ENCODE results near the gene FMO2.

The FMO2 gene

DNA sequence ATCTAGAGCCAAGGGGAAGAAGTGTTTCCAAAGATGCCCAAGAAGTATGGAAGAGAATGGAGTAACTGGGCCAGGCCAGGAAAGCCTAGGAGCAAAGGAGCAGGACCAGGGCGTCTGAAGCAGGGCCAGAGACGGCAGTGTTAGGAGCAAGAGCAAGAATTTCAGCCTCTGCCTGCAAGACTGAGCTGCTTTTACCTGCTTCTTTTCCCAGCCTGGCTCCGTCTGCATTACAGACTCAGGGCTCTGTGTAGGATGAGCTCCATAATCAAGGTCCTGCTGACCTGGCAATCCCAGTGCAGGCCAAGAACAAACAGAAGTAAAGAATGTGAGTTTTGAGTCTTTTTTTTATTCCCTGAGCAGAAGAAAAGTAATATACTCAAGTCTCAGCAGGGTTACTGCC lies 73.3 kb downstream of the FMO2 start:
- no peak for DNase-seq (ENCODE audit: low spot score)

DNA sequence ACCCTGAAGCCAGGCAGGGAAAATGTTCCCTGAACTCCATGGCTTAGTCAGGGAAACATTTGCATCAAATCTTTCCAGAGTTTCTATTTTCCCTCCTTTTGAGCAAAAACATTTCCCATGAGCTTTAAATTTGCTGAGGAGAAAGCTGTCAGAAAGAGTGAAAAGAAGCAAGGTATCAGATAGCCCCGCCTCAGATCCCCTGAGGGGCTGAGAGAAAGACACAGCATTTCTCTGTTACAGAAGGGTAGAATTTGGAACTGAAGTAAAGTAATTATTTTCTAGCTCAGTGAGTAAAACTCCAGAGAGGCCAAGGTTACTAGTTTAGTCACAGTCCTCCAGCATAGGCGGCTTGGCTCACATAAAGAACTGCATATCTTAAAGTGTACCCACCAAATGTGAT lies 73.8 kb downstream of the FMO2 start:
- DNase-seq (ENCODE audit: low spot score), result no peak
